HG03108 (cell line): Measurements from ENCODE around the gene DUSP1.

ENCODE experiments used
- ATAC-seq: cut with Tn5 transposase; IDR thresholded peaks from one replicate; pipeline ENCODE4 v1.9.1; 2021; ENCODE audit warnings: moderate library complexity; ENCODE audit not compliant: unreplicated experiment

Gene DUSP1

GRCh38 chr5:172726966-172727365 lies 44.0 kb downstream of the DUSP1 start:
- ATAC-seq: no peak

- no peak for ATAC-seq
Observed at GRCh38 chr5:172725785-172726184, 45.2 kb downstream of the DUSP1 start.

- ATAC-seq: no peak
Observed at GRCh38 chr5:172725273-172725672, 45.7 kb downstream of the DUSP1 start.

- ATAC-seq: no peak
Observed at GRCh38 chr5:172724242-172725183, 46.5 kb downstream of the DUSP1 start.

- no peak for ATAC-seq
Observed at GRCh38 chr5:172723508-172723907, 47.5 kb downstream of the DUSP1 start.

GRCh38 chr5:172722327-172722815 lies 48.6 kb downstream of the DUSP1 start:
- no peak for ATAC-seq

GRCh38 chr5:172721455-172722326 lies 49.3 kb downstream of the DUSP1 start:
- ATAC-seq: no peak

- ATAC-seq: no peak
Observed at GRCh38 chr5:172720655-172721054, 50.3 kb downstream of the DUSP1 start.

GRCh38 chr5:172719211-172719610 lies 51.8 kb downstream of the DUSP1 start:
- ATAC-seq: no peak

GRCh38 chr5:172718527-172719114 lies 52.4 kb downstream of the DUSP1 start:
- ATAC-seq: no peak
